Measurements from ENCODE around the gene CEP41.

The CEP41 gene

DNA sequence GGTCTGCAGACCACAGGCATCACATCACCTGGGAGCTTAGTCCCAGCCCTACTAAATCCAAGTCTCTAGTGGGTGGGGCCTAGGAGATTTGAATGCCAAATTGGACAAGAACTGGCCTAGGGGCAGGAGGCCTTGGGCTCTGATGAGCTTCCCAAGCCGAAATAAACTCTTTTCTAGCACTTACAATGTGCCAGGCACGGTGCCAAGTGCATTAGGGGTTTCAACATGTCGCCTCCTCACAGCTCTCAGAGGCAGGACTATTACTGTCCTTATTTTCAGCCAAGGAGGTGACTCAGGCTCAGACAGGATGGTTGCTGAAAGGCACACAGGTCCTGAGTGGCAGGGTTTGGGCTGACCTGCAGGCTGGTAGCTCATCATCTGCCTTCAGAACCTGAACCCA is 69.8 kb downstream of the CEP41 start:
- Histone ChIP-seq H3K27me3 (ENCODE audit: control insufficient read depth, insufficient read depth, low read length) (no peaks in the 10 kb centered on the region), H3K4me3 (ENCODE audit: low read length) (no peak overlapping the region), H3K27ac (ENCODE audit: low read length) (no peak overlapping the region), H3K36me3 (ENCODE audit: control insufficient read depth, insufficient read depth, low read length) (no peaks in the 10 kb centered on the region), H3K4me1 (ENCODE audit: control insufficient read depth, insufficient read depth, low read length) (no peaks in the 10 kb centered on the region; the same call in none of the 2 replicates), H3K9me3 (ENCODE audit: control insufficient read depth, insufficient read depth, low read length) (no peaks in the 10 kb centered on the region)
- DNase-seq (ENCODE audit: low read depth, low spot score): no peak
- WGBS (ENCODE audit: insufficient coverage, insufficient read length): no CpG with 5 or more reads among the region's 3 CpGs

GRCh38 chr7:130369831-130370550 is 70.8 kb downstream of the CEP41 start:
- no peaks in the 10 kb centered on the region; the same call in none of the 2 replicates for H3K4me1 ChIP-seq (ENCODE audit: control insufficient read depth, insufficient read depth, low read length)
- WGBS (ENCODE audit: insufficient coverage, insufficient read length): no CpG with 5 or more reads among the region's 3 CpGs
- H3K36me3 ChIP-seq (ENCODE audit: control insufficient read depth, insufficient read depth, low read length): no peaks in the 10 kb centered on the region

GRCh38 chr7:130369110-130369711 is 71.6 kb downstream of the CEP41 start:
- Histone ChIP-seq H3K27me3 (ENCODE audit: control insufficient read depth, insufficient read depth, low read length) (no peaks in the 10 kb centered on the region), H3K9me3 (ENCODE audit: control insufficient read depth, insufficient read depth, low read length) (no peaks in the 10 kb centered on the region), H3K27ac (ENCODE audit: low read length) (no peak overlapping the region), H3K36me3 (ENCODE audit: control insufficient read depth, insufficient read depth, low read length) (no peaks in the 10 kb centered on the region), H3K4me3 (ENCODE audit: low read length) (no peak overlapping the region), H3K4me1 (ENCODE audit: control insufficient read depth, insufficient read depth, low read length) (no peaks in the 10 kb centered on the region; the same call in none of the 2 replicates)
- DNase-seq (ENCODE audit: low read depth, low spot score): no peak
- WGBS (ENCODE audit: insufficient coverage, insufficient read length): no CpG with 5 or more reads among the region's 10 CpGs

More at GRCh38 chr7:130369831-130370550, 70.8 kb downstream of the CEP41 start:
- H3K27ac ChIP-seq (ENCODE audit: low read length): no peak overlapping the region
- DNase-seq (ENCODE audit: low read depth, low spot score): no peak
- H3K4me3 ChIP-seq (ENCODE audit: low read length): no peak overlapping the region
- no peaks in the 10 kb centered on the region for H3K9me3 ChIP-seq (ENCODE audit: control insufficient read depth, insufficient read depth, low read length)
- H3K27me3 ChIP-seq (ENCODE audit: control insufficient read depth, insufficient read depth, low read length): no peaks in the 10 kb centered on the region

- no peaks in the 10 kb centered on the region; the same call in none of the 2 replicates for H3K4me1 ChIP-seq (ENCODE audit: control insufficient read depth, insufficient read depth, low read length)
- no peak for DNase-seq (ENCODE audit: low read depth, low spot score)
- no peaks in the 10 kb centered on the region for H3K9me3 ChIP-seq (ENCODE audit: control insufficient read depth, insufficient read depth, low read length)
- WGBS (ENCODE audit: insufficient coverage, insufficient read length): no CpG with 5 or more reads among the region's 19 CpGs
- H3K36me3 ChIP-seq (ENCODE audit: control insufficient read depth, insufficient read depth, low read length): no peaks in the 10 kb centered on the region
- H3K4me3 ChIP-seq (ENCODE audit: low read length): no peak overlapping the region
- no peaks in the 10 kb centered on the region for H3K27me3 ChIP-seq (ENCODE audit: control insufficient read depth, insufficient read depth, low read length)
- H3K27ac ChIP-seq (ENCODE audit: low read length): no peak overlapping the region
Observed at GRCh38 chr7:130367836-130368746, 72.7 kb downstream of the CEP41 start.

DNA sequence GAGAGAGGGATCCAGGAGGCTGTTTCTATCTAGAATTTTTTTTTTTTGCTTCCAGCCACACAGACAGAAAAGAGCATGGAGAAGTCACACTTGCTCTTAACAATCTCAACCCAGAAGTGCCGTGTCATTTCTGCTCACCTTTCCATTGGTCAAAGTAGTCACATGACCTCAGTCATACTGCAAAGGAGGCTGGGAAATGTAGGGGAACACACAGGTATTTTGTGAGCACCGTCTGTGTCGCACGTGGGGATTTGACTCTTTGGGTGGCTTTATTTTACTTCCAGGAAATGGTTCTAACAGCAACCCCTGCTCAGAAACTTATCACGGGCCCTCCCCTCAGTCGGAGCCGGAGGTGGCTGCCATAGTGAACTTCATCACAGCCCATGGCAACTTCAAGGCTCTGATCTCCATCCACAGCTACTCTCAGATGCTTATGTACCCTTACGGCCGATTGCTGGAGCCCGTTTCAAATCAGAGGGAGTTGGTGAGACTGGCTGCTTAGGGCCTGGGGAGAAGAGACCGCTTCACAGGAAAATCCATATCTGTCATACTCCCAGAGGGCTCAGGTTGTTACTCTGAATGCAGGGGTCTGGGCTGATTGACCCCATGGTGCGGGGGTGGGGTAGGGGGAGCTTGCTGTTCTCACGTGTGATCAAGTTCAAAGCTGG is 73.6 kb downstream of the CEP41 start:
- Histone ChIP-seq H3K4me1 (ENCODE audit: control insufficient read depth, insufficient read depth, low read length) (no peaks in the 10 kb centered on the region; the same call in 1 of the 2 replicates), H3K27me3 (ENCODE audit: control insufficient read depth, insufficient read depth, low read length) (no peaks in the 10 kb centered on the region), H3K27ac (ENCODE audit: low read length) (no peak overlapping the region)

GRCh38 chr7:130366564-130366963 is 74.3 kb downstream of the CEP41 start:
- Histone ChIP-seq H3K4me1 (ENCODE audit: control insufficient read depth, insufficient read depth, low read length) (no peaks in the 10 kb centered on the region; the same call in 1 of the 2 replicates), H3K9me3 (ENCODE audit: control insufficient read depth, insufficient read depth, low read length) (no peaks in the 10 kb centered on the region), H3K27me3 (ENCODE audit: control insufficient read depth, insufficient read depth, low read length) (no peaks in the 10 kb centered on the region), H3K4me3 (ENCODE audit: low read length) (no peak overlapping the region), H3K27ac (ENCODE audit: low read length) (no peak overlapping the region), H3K36me3 (ENCODE audit: control insufficient read depth, insufficient read depth, low read length) (no peaks in the 10 kb centered on the region)
- no peak for DNase-seq (ENCODE audit: low read depth, low spot score)
- no CpG with 5 or more reads among the region's 6 CpGs for WGBS (ENCODE audit: insufficient coverage, insufficient read length)

More for the DNA sequence above, 73.6 kb downstream of the CEP41 start:
- Histone ChIP-seq H3K4me3 (ENCODE audit: low read length) (no peak overlapping the region), H3K9me3 (ENCODE audit: control insufficient read depth, insufficient read depth, low read length) (no peaks in the 10 kb centered on the region), H3K36me3 (ENCODE audit: control insufficient read depth, insufficient read depth, low read length) (no peaks in the 10 kb centered on the region)
- no CpG with 5 or more reads among the region's 13 CpGs for WGBS (ENCODE audit: insufficient coverage, insufficient read length)
- DNase-seq (ENCODE audit: low read depth, low spot score): no peak

DNA sequence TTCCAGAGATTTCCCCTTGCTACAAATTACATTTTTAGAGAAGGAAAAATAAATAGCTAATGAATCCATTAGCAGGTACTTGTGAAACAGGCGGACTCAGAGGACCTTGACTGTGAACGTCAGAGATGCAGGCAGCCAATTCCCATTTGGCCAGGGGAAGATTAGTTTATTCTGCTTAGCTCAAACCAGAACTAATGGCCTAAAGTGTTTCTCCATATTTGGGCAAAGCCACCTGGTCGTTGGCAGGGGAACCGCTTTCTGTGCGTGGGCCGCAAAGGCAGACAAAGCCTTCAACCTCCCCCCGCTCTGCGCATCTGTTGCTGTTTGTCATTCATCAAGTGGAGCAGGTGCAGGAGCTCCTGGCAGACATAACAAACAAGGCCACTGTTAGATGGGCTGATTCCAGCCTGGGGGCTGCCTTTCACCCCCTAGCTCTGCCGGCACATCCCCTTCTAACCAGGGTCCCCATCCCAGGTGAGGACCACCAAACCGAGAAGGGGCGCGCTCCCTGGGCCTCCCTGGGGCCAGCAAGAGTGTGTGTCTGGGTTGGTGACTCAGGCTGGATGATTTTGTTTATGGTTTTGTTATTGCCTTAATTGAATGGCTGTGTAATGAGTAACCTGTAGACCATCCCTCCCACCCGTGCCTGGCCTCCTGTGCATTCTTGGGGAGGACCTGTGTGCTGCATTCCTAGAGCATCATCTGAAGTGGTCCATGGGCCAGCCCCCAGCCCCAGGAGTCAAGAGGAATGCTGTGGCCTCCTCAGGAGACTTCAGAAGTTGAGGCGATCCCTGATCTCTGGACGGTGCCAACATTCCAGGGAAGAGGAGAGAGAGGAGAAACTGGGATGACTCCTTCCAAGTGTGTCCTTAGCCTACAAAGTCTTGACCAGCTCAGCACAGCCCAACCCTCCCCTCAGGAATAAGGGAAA is 75.0 kb downstream of the CEP41 start:
- DNase-seq (ENCODE audit: low read depth, low spot score): no peak
- Histone ChIP-seq H3K27ac (ENCODE audit: low read length) (no peak overlapping the region), H3K4me3 (ENCODE audit: low read length) (no peak overlapping the region), H3K4me1 (ENCODE audit: control insufficient read depth, insufficient read depth, low read length) (no peaks in the 10 kb centered on the region; the same call in 1 of the 2 replicates), H3K9me3 (ENCODE audit: control insufficient read depth, insufficient read depth, low read length) (no peaks in the 10 kb centered on the region), H3K27me3 (ENCODE audit: control insufficient read depth, insufficient read depth, low read length) (no peaks in the 10 kb centered on the region), H3K36me3 (ENCODE audit: control insufficient read depth, insufficient read depth, low read length) (no peaks in the 10 kb centered on the region)
- WGBS (ENCODE audit: insufficient coverage, insufficient read length): no CpG with 5 or more reads among the region's 15 CpGs

GRCh38 chr7:130365088-130365487 is 75.7 kb downstream of the CEP41 start:
- Histone ChIP-seq H3K4me3 (ENCODE audit: low read length) (no peak overlapping the region), H3K27ac (ENCODE audit: low read length) (no peak overlapping the region), H3K36me3 (ENCODE audit: control insufficient read depth, insufficient read depth, low read length) (no peaks in the 10 kb centered on the region), H3K27me3 (ENCODE audit: control insufficient read depth, insufficient read depth, low read length) (no peaks in the 10 kb centered on the region), H3K4me1 (ENCODE audit: control insufficient read depth, insufficient read depth, low read length) (no peaks in the 10 kb centered on the region; the same call in 1 of the 2 replicates), H3K9me3 (ENCODE audit: control insufficient read depth, insufficient read depth, low read length) (no peaks in the 10 kb centered on the region)
- DNase-seq (ENCODE audit: low read depth, low spot score): no peak
- WGBS (ENCODE audit: insufficient coverage, insufficient read length): no CpG with 5 or more reads among the region's 2 CpGs

DNA sequence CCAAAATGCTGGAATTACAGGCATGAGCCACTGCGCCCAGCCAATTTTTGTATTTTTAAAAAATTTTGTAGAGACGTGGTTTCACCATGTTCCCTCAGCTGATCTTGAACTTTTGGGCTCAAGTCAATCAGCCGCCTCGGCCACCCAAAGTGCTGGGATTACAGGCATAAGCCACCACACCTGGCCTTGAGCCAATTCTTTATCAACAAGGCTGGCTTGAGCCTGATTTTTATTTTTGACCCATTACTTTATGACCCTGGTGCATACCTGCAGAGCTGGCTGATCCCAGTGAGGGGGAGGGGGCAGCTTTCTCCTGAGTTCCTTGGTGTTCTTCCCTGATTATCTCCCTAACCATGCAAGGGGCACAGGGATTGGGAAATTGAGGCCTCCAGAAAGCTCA is 76.4 kb downstream of the CEP41 start:
- H3K4me3 ChIP-seq (ENCODE audit: low read length): no peak overlapping the region
- H3K36me3 ChIP-seq (ENCODE audit: control insufficient read depth, insufficient read depth, low read length): no peaks in the 10 kb centered on the region
- H3K9me3 ChIP-seq (ENCODE audit: control insufficient read depth, insufficient read depth, low read length): no peaks in the 10 kb centered on the region
- no peak overlapping the region for H3K27ac ChIP-seq (ENCODE audit: low read length)
- no CpG with 5 or more reads among the region's 4 CpGs for WGBS (ENCODE audit: insufficient coverage, insufficient read length)
- DNase-seq (ENCODE audit: low read depth, low spot score): no peak
- H3K4me1 ChIP-seq (ENCODE audit: control insufficient read depth, insufficient read depth, low read length): no peaks in the 10 kb centered on the region; the same call in 1 of the 2 replicates
- no peaks in the 10 kb centered on the region for H3K27me3 ChIP-seq (ENCODE audit: control insufficient read depth, insufficient read depth, low read length)

All from iPS DF 6.9 (cell line).